Stimulated activated CD4-positive, alpha-beta T cell treated with anti-CD3 and anti-CD28 coated beads, Interleukin-12 subunit alpha, Interleukin-12 subunit beta, amount 100 ng/mL, for 24 hours (primary cell): Measurements from ENCODE around the gene CAPN8.

ENCODE experiments used
- DNase-seq, 2 experiments: peaks; one replicate each; pipeline ENCODE4 v3.0.0-alpha.2; 2020; ENCODE audit warnings: low read depth in 2 of 2

Gene CAPN8

DNA sequence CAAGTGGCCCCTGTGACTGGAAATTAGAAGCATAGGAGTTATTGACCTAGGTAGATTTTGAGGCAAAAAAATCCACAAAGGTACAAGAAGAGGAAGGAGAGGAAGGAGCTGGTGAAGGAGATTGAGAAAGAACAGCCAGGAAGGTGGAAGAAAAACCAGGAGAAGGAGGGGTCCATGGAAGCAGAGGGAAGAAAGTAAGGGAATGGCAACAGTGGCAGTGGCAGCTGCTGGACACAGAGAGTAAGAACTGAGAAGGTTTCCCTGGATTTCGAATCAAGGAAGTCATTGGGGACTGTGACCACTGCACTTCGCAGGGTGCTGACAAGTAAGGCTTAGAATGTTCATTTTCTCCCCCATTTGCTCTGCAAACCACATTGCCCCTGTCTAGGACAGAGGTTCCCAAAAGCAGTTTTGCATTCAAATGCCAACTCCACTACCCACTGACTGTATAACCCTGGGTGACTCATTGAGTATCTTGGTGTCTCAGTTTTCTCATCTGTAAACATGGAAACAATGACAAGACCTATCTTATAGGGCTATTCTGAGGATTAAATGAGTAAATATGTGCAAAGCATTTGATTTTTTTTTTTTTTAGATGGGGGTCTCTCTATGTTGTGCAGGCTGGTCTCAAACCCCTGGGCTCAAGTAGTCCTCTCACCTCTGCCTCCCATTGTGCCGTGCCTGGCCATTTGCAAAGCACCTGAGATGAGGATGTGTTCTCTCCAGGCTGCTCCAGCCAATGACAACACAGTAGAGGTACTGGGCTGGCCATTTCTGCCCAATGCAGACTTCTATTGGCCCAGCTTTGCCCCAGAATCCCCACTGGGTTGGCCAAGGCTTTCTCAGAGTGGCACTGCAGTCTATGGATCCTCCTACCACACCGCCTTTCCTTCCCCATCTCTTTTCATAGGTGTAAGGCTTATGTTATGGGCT lies 37.5 kb upstream of the CAPN8 start:
- no peak for DNase-seq

DNA sequence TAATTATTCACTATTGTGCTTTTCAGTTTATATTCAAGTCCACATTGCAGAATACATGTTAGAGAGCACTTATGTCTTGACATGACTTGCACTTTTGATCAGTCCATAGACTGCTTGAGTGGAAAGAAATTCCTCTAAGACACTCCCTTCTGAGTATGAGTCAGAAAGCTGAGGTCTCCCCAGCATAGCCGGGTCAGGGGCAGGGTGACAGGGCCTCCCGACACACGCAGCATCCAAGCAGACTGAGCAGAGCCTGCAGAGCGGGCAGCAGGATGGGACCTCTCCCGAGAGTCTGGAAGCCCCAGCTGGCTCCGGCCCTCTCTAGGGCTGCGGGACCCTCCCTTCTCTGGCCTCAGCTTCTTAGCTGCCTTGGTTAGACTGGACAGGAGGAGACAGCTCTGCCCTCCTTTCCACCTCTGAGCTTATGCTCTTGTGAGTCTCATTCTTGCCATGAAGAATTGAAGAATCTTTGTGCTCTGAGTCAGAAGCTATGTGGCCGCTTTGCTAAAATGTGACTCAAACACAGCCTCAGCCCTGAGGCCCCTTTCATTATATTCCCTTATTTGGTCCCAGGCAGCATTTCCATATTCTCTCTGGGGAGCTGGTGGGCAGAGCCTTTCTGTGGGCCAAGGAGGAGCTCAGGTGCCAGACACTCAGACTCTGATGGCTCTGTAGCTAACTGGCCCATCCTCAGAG lies 35.6 kb upstream of the CAPN8 start:
- DNase-seq = no peak

DNA sequence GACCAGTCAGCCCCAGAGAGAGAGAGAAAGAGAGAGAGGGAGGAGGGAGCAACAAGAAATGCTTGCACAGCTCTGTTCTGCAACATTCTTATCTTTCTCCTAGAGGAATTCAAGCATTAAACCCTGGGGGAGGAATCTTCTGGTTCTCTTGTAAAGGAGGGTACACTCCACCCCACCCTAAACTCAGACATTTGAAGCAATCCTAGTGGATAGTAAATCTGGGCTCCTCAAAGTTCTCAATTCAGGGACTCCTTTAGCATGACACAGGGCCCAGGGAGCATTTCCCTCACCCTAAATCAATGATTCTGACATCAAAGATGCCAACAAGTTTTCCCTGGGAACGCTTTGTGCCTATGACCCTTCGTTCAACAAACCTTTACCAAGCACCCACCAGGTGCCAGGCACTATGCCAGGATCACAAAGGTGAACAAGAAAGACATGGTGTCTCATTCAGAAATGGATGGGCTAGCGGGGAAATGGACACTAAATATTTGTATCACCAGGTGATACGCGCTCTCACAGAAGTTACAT lies 35.0 kb upstream of the CAPN8 start:
- no peak for DNase-seq

DNA sequence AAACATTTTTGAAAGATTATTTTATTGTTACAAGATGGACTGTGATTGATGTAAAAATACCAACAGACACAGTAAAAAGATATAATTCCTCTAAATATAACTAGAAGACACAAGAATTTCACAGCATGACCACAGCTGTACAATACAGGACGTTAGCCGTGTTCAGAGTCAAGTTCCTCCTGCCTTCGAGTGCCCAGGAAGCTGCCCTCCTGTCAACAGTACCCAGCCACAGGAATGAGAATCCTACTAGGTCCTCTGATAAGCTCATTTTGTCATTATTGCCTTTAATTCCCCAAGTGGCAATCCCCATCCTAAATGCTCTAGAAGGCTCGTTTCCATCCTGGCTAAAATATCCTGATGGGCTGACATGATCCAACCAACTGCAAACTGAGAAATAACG lies 30.4 kb upstream of the CAPN8 start:
- no peak for DNase-seq

- DNase-seq = no peak
These were observed 29.6 kb upstream of the CAPN8 start for GRCh38 chr1:223695014-223695548.

DNA sequence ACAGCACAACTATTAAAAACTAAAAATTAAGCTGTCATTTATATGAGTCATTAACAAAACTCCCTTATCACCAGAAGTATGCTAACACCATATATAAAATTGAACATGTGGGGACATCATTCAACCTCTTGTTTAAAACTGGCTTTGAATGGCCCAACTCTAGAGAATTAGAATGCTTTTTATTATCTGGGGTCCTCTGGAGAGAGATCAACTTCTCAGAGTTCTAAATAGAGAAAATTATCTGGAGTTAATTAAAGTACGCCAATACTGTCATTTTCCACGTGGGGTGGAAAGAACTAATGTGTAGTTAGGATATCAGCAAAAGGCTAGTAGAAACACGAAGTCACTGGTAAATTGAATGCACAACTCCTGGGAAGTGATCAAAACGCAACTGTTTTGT lies 25.6 kb upstream of the CAPN8 start:
- no peak for DNase-seq

DNA sequence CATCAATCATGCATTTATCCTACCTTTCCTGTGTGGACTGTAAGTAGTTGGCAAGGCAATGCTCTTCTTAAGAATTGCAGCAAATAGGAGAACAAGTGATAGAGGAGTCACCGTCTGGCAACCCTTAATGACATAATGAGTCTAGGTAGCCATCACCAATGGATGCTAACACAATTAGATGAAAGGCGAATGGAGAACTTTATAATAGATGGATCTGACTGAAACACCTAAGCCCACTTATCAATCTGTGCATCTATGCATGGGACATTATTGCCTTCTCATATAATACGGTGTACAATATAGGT lies 18.9 kb upstream of the CAPN8 start:
- no peak for DNase-seq

GRCh38 chr1:223683586-223684487 lies 18.3 kb upstream of the CAPN8 start:
- peak in 1 of 2 experiments; percentile 33 for DNase-seq

GRCh38 chr1:223682502-223682901 lies 17.0 kb upstream of the CAPN8 start:
- DNase-seq = no peak

- no peak for DNase-seq
These were observed 14.7 kb upstream of the CAPN8 start for GRCh38 chr1:223680188-223680587.

DNA sequence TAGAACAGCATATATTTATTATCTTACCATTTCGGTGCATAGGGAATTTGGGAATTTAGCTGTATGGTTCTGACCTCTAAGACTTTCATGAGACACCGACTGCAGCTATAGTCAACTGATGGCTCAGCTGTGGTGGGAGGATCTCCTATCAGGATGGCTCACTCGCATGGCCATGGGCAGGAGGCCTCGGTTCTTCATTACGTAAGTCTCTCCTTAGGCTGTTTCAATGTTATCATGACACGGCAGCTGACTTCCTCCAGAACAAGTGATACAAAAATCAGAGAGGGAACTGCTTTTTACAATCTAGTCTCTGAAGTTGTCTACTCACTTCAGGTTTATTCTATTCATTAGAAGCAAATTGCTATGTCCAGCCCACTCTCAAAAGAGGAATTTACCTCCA lies 13.3 kb upstream of the CAPN8 start:
- no peak for DNase-seq

- DNase-seq = no peak
These were observed 8.8 kb upstream of the CAPN8 start for GRCh38 chr1:223674119-223674890.

GRCh38 chr1:223670458-223671159 lies 5.1 kb upstream of the CAPN8 start:
- no peak for DNase-seq

- DNase-seq = no peak
These were observed 3.7 kb upstream of the CAPN8 start for GRCh38 chr1:223669003-223669795.

DNA sequence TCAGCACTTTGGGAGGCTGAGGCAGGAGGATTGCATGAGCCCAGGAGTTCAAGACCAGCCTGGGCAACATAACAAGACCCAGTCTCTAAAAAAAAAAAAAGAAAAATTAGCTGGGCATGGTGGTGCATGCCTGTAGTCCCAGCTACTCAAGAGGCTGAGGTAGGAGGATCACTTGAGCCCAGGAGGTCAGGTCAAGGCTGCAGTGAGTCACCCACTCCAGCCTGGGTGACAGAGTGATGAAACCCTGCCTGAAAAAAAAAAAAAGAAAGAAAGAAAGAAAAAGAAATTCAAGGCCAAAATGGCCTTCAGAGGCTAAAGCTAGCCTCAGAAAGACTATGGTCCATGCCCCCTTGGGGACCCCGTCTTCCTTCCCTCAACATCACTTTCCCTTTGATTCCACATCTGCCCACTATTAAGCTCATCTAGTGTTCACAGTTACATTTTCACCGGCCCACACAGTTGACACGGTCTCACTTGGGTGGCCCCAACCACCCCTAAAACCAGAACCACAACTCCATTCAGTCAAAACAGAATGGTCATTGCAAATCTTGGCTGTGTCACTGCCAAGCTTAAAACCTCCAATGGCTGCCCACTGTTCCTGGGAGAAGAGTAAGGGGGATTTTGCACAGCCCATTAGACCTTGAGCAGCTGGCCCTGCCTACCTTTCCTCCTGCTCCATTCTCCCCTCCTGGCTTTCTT lies 2.1 kb upstream of the CAPN8 start:
- no peak for DNase-seq

- DNase-seq = no peak
These were observed 1.4 kb downstream of the CAPN8 start for GRCh38 chr1:223664106-223664505.

DNA sequence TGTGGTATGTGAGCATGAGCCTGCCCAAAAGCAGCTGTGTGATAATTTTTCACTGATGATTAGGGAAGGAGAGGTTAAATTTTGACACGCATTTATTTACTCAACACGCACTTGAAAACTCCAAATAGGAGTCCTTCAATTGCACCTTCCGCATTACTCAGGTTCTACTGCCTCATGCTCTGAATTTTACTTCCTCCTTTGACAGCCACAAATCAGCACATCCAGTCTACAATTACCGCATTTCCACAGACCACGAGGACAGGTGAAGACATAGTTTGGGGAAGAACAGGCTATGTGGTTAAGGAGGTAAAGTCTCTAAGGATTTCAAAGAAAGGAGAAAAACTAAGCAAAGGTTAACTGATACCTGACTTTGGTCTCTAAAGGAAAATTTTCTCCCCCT lies 2.6 kb downstream of the CAPN8 start:
- no peak for DNase-seq

DNA sequence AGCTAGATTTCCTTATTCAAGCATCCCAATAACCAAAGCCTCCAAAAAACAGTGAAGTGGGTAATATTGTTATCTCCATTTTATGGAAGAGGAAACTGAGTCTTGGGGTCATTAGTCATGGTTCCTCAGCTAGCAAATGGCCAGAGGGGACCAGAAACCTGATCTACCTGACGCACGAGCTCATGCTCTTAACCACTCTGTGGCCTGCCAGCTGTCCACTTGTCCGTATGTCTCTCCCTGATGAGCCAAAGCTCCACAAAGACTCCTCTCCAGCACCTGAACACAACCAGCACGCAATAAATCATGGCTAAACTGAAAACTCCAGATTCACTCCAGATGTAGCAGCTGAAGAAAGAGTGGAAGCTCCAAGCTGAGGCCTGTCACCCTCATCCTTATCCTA lies 5.8 kb downstream of the CAPN8 start:
- no peak for DNase-seq

DNA sequence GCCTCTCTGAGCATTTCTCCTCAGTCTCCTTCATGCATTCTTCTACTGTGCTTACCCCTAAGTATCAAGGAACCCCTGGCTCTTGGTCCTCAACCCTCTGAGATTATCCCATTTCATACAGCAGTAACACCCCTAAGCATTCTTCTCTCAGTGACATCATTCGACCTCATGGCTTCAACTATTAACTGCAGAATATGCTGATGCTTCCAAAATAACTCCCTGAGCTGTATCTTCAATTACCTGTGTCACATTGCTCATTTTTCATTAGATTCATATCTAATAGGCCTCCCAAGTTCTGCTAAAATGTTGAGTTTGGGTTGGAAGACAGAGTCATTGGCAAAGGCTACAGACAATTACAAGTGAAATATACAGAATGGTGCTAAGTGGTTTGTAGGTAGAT lies 7.5 kb downstream of the CAPN8 start:
- DNase-seq = no peak
